Stimulated activated CD4-positive, alpha-beta T cell treated with anti-CD3 and anti-CD28 coated beads, Interleukin-1b, Interleukin-23, amount 100 ng/mL, for 24 hours (primary cell): ENCODE measurements around the gene SESN3.
"Not testable (repeated sequence)": the region's sequence is repeated elsewhere in the genome, so short reads cannot be mapped to it uniquely, and the experiment has no call there.

Experiments
- DNase-seq, 4 experiments: peaks; one replicate each; pipeline ENCODE4 v3.0.0-alpha.2; 2020; ENCODE audit warnings: low read depth in 4 of 4, low spot score in 1 of 4

SESN3 gene

GRCh38 chr11:95227060-95227459 is 3.9 kb downstream of the SESN3 start:
- not testable (repeated sequence) for DNase-seq

- DNase-seq: no peak
Observed at GRCh38 chr11:95222817-95223216, 8.2 kb downstream of the SESN3 start.

- no peak for DNase-seq
Observed at GRCh38 chr11:95219599-95219998, 11.4 kb downstream of the SESN3 start.

GRCh38 chr11:95218149-95218548 is 12.9 kb downstream of the SESN3 start:
- DNase-seq: no peak

- no peak for DNase-seq
Observed at GRCh38 chr11:95212609-95213008, 18.4 kb downstream of the SESN3 start.

GRCh38 chr11:95209535-95209934 is 21.5 kb downstream of the SESN3 start:
- not testable (repeated sequence) for DNase-seq

GRCh38 chr11:95200781-95201457 is 30.1 kb downstream of the SESN3 start:
- no peak for DNase-seq

GRCh38 chr11:95195831-95196230 is 35.2 kb downstream of the SESN3 start:
- DNase-seq: no peak

GRCh38 chr11:95193541-95193940 is 37.5 kb downstream of the SESN3 start:
- no peak for DNase-seq

GRCh38 chr11:95192717-95193116 is 38.3 kb downstream of the SESN3 start:
- DNase-seq: no peak

- DNase-seq: no peak
Observed at GRCh38 chr11:95187723-95188122, 43.3 kb downstream of the SESN3 start.

- no peak for DNase-seq
Observed at GRCh38 chr11:95182397-95182796, 48.6 kb downstream of the SESN3 start.

GRCh38 chr11:95175818-95176380 is 55.1 kb downstream of the SESN3 start:
- no peak for DNase-seq

GRCh38 chr11:95170294-95170693 is 60.7 kb downstream of the SESN3 start:
- DNase-seq: no peak

- DNase-seq: no peak
Observed at GRCh38 chr11:95166781-95167180, 64.2 kb downstream of the SESN3 start.

- no peak for DNase-seq
Observed at GRCh38 chr11:95165638-95166037, 65.4 kb downstream of the SESN3 start.

- DNase-seq: no peak
Observed at GRCh38 chr11:95163106-95163505, 67.9 kb downstream of the SESN3 start.

GRCh38 chr11:95161248-95161647 is 69.8 kb downstream of the SESN3 start:
- no peak for DNase-seq

GRCh38 chr11:95157824-95158223 is 73.2 kb downstream of the SESN3 start:
- DNase-seq: no peak

GRCh38 chr11:95156916-95157541 is 74.0 kb downstream of the SESN3 start:
- DNase-seq: no peak

GRCh38 chr11:95156133-95156721 is 74.8 kb downstream of the SESN3 start:
- no peak for DNase-seq

GRCh38 chr11:95155385-95155784 is 75.6 kb downstream of the SESN3 start:
- no peak for DNase-seq
